Suppressor macrophage (primary cell): ENCODE results near the gene METAP1D.
"Not testable (repeated sequence)": the region's sequence is repeated elsewhere in the genome, so short reads cannot be mapped to it uniquely, and the experiment has no call there.

Experiments used
- DNase-seq, 4 experiments: peaks; one replicate each; pipeline ENCODE4 v3.0.0-alpha.2; 2020 to 2022

METAP1D gene

DNA sequence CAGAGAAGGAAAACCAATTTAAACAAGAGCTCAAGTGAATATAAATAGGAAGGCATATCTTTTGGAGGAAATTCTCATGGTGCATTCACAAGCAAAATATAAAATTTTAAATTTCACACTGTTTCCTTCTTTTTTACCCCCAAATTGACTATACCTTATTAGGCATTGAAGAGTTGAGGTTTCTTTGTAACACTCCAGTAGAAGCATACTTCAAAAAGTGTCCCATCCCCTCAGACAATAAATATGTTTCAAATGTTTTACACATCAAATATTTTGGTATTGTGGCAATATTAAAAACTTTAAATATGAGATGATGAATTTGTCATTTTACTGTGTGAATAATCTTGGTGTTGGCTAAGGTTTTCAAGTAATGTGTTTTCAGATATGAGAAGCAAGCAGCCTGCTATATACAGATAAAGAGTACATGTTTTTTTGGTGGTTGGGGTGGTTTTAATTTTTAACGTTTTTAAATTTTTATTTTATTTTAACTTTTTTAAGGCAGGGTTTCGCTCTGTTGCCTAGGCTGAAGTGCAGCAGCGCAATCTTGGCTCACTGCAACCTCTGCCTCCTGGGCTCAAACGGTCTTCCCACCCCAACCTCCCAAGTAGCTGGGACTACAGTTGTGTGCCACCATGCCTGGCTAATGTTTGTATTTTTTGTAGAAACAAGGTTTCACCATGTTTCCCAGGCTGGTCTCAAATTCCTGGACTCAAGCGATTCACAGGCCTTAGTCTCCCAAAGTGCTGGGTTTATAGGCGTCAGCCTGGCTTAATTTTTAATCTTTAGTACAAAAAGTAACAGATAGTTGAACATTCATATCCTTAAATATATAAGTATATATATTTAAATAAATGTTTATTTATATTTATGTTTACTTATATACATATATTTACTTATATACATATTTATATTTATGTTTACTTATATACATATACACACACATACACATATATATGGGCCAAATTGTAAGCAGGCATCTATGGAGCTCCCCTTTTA is 49.1 kb downstream of the METAP1D start:
- no peak for DNase-seq

DNA sequence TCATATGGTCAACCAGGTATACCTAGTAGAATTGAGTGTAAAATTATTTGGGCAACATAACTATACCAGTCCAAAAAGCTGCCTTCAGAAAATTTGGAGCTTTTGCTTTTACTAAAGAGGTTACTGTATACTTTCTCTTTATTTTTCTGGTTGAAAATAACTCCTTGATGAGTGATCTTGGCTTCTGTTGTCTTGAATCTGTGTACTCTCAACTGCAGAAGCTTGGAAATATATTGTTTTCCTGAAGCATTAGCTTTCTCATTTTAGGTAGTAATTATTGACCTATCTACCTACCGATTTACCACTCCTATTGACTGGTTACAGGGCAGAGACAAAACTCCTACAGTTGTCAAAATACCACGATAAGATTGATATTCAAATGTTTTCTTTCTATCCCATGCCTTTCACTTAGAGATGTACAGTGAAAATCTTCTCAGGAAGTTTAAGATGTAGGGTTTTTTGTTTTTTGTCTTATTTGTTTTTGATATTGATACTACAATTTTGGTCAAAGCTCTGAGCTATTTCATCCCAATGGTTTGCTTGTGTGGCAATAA is 49.9 kb downstream of the METAP1D start:
- DNase-seq: no peak

DNA sequence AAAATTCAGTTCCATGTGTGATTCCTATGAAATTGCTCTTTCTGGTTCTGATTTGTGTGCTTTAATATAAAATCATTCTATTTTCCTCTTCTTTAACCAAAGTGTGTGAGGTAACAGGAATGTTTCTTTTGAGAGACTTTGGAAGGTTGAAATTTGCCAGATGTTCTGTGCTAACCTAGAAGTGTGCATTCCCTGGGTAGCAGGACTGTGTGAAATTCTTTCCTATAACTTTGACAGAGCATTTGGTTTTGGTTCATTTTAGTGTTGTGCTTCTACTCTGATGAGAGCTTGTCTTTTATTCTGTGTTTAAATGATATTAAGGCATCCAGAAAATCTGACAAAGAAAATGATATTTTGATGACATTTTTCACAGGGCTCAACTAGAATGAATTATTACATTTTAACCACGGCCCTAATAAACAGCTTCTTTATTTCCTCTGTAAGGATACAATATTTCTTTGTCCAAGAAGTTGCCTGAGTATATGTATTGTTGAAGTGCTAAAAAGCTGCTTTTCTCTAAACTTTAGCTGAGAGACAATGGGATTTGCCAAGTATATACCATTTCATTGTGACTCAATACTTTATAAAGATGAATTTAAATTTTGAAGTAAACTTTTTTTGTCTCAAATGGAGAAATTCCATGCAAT is 50.8 kb downstream of the METAP1D start:
- no peak for DNase-seq

DNA sequence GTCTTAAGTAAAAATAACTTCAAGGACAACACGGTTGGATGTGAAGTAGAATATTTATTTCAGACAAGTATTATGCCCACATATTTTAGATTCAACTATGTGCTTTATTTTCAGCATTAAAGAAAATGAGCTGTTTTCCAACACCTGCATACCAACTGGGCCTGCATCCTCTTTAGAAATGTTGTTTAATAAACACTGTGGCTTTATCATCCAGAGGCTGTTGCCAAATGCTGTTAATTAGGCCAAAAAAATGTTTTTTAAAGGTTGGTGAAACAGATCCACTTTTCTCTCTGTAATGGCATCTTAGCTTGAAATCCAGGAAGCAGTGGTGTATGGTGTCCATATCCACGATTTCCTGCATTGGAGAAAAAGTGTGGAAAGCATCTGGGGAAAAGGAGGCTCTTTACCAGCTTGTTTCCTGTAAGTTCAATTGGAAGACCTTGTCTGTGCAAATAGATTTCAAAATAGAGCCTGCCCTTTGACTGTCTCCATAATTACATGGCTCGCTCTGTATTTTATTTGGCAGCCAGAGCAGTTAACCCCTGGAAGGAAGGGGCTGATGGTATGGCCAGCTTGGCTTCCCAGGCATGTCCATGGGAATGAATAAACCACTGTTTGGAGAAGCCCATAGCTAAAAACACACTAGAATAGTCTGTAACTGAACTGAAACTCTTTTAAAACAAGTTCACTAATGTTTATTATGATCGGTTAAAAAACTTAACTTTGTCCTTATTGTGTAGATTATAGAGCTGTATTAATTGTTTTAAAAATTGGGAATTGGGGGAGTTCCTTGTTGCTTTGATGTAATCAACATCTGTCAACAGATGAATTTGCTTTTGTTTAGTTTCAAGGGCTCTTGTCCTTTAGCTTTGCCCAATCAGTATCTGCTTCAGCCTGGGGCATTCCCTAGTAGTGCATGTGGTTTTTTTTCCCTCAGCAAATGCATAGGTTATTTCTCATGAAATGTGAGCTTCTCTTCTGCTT is 52.5 kb downstream of the METAP1D start:
- DNase-seq: no peak

DNA sequence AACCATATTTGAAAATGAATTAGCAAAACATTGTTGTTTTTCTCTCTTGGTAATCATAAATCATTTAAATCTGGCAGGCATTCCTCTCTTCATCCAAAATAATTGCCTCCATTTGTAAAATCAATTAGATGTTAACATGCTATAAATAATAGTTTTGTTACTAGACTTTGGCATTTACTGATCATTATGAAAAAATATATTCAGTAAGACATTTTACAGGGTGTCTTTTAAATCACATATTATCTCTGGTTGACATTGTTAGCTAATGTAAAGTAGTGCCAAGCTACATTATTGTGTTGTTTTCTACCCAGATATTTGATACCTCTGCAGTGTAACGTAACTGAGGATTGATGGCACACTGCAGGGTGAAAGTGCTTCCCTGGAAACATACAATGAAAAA is 53.7 kb downstream of the METAP1D start:
- DNase-seq: no peak

DNA sequence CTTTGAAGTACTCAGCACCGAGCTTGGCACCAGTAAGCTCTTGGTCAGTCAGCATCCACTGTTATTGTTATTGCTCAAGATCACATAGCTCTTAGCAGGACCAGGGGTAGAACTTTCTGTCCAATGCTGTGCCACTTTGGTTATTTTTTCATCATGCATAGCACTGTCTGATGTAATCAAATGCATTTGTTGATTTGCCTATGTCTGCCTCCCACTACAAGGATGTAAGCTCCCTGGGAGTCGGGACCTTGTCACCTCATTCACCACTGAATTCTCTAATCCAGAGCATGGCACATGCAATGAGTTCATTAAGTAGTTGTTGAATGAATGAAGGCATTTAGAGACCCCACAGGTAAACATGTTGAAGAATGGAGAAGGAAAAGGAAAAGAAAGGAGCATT is 56.5 kb downstream of the METAP1D start:
- DNase-seq: no peak

DNA sequence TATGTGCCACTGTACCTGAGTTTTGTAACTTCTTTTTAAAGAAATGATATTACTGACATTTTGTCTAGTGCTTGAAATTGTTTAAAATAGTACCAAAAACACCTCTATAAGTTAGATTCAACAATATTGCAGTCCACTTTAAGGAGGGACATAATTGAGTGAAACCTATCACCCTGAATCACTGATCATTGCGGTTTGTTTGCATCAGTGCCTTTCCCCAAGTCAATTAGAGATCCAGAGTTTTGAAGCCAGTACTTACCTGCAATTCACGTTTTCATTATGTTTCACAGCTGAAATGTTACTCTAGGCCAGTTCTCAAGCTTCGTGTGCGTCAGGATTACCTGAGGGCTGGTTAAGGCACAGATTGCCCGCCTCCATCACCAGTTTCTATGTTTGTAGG is 58.9 kb downstream of the METAP1D start:
- DNase-seq: no peak

DNA sequence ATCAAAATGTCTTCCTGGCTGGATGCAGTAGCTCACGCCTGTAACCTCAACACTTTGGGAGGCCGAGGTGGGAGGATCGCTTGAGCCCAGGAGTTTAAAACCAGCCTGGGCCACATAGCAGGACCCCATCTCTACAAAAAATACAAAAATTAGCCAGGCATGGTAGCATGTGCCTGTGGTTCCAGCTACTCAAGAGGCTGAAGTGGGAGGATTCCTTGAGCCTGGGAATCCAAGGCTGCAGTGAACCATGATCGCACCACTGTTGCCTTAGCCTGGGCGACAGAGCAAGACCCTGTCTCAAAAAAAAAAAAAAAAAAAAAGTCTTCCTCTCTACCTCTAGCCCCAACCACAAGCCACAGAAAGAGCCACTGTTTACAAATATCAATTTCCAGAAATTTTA is 60.4 kb downstream of the METAP1D start:
- DNase-seq: not testable (repeated sequence)

DNA sequence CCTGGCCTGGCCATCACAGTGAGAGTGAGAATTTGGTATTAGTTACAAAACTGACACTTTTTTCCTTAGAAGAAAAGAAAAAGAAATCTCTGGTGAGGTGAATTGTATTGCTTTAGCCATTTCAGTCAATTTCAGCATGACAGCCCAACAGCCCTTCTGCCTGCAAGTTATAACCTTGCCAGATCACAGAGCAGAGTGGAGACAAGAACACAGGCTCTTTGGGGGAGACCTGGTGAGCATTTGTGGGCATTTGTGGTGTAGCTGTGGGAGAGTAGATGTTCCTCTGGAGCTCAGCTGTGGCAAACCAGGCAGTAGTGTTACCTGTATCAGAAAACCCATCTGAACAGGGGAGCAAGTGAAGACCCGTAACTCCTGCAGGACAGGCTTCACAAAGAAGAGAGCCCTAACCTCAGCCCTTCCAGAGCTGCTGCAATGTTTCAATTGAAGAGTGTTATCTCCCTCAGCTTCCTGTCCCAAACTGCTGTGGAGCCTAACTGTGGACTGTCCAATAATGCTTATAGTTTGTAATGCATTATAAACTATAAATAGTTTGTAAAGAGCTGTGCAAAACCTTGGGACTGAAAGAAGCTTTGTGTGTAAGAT is 62.8 kb downstream of the METAP1D start:
- no peak for DNase-seq

DNA sequence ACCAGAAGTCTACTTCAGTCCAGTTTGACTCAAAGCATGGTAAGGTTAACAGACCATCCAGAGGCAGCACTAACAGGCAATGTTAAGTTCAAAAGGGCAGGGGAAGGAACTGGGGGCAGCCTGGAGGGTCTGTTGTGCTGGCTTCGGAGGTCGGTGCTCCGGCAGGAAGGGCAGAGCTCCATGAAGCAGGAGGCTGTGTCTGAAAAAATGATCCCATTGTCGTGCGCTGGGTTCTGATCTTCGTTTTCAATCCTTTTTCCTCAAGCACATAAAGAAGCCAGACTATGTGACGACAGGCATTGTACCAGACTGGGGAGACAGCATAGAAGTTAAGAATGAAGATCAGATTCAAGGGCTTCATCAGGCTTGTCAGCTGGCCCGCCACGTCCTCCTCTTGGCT is 63.7 kb downstream of the METAP1D start:
- no peak for DNase-seq

DNA sequence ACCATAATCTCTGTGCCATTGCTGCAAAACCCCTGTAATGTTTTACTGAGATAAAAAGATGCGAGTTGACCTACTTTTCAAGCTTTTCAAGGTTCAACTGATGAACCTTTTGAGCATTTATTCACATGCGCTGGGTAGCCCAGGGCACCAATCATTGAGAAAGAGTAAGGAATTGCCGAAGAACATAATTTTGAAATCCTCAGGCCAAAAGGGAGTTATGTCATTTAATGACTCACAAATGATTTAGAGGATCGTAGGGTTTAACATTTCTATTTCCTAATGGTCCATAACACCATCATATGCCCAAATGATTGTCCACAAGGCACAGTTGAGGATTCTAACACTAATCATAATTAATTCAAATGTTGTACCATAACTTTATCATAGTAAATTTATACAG is 65.4 kb downstream of the METAP1D start:
- DNase-seq: peak in 2 of 4 experiments; percentile 38 to 43

DNA sequence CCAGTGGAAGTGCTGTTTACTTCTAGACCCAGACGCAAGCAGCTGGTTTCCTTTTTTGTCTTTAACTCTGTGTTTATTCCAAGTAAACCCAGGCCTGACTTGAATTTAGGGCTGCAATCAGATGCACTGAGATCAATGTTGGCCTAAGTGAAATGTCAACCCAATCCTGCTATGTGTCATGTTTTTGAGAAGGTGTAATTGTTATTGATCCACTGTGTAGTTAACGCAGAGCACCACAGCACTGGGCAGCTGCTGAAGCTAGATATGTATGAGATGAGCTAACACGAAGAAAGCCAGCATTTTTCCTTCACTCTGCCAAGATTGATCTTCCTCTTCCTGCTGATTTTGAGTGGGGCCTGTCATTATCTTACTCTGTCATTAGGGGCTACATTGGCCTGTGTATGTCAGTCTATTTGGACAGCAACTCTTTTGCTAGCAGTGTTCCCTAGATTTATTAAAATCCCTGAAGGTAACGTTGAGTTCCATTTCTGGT is 66.7 kb downstream of the METAP1D start:
- no peak for DNase-seq

DNA sequence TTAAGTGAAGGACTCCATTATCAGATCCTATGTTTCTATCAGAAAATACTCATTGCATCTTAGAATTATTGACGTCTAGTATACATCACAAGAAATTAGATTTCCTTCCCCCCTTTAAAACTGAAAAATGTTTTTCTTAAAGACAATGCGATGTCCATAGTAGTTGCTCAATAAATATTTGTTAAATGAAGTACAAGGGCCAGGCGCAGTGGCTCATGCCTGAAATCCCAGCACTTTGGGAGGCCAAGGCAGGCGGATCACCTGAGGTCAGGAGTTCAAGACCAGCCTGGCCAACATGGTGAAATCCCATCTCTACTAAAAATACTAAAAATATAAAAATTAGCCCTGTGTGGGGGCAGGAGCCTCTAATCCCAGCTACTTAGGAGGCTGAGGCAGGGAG is 68.2 kb downstream of the METAP1D start:
- DNase-seq: not testable (repeated sequence)

DNA sequence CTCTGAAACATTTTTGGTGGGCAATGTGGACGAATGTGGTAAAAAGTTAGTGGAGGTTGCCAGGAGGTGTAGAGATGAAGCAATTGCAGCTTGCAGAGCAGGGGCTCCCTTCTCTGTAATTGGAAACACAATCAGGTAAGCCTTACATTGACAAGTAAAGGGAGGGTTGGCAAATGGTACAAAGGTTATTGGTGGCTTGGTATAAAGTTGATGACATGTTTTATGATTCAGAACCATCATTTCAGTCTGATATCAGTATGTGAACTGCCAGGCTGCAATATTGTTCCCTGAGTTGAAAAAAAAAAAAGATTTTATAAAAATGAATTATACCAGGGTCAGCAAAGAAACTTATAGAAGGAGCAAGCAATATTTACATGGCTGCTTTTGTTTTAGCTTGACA is 71.2 kb downstream of the METAP1D start:
- no peak for DNase-seq

DNA sequence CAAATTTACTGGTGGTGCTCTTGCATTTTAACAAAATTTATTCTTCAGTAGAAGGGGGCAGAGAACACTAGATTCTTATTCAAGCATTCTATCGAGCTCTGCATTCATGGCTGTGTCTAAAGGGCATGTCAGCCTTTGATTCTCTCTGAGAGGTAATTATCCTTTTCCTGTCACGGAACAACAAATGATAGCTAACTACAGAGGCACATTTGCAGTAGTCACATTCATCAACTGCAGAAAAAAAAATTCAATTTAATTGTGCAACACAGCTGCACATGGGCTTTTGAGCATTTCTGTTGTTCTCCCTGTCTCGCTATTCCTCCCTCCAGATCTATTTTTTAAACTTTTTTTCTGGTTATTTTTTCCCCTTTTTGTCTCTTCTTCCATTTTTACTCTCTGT is 72.5 kb downstream of the METAP1D start:
- DNase-seq: no peak

DNA sequence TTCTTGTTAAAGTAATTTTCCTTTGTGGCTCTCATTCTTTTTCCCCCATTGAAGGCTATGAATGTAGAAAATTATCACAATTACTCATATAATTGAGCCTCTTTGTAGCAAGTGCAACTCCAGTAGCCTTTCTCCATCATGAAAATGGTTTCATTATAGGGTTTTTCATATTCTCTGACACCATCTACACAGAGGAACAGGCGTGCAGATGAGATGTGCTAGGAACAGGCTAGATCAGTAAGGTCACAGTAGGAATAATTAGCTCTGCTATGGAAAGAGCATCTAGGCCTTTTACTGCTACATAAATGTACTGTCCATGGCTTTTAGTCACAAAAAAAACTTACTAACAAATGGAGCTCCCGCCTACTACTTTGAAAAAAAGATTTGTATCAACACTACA is 73.0 kb downstream of the METAP1D start:
- no peak for DNase-seq

DNA sequence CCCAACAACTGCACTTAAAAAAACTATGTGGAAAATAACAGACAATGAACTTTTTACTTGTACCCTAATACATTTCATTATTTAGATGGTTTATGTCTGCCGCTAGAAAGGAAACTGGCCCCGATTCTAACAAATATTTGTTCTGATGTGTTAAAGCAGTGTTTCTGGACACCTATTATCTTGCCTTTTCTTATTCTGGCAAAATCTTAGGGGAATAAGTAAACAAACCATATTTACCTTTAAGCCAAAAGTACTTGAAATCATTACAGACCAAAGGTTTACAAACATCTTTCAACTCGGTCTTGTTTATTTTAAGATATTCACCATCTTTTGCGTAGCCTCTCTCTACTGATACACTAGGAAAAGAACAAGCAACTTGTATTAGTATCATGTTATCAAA is 73.8 kb downstream of the METAP1D start:
- no peak for DNase-seq

DNA sequence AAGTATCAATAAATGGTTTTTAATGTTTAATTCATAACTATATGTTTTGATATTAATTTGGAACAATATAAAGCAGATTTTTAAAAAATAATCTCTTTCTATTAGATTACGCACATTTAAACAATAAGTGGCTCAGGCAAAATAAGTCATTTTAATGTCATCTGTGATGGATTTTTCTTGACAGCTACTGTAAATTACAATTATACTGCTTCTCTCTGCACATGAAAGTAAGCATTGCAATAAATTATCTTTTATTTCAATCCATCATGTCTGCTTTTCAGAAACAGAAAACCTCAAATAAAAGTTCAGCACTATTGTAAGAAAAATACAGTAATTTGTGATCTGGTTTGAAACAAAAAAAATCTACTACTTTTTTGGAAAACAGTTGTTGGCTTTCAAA is 74.5 kb downstream of the METAP1D start:
- no peak for DNase-seq

DNA sequence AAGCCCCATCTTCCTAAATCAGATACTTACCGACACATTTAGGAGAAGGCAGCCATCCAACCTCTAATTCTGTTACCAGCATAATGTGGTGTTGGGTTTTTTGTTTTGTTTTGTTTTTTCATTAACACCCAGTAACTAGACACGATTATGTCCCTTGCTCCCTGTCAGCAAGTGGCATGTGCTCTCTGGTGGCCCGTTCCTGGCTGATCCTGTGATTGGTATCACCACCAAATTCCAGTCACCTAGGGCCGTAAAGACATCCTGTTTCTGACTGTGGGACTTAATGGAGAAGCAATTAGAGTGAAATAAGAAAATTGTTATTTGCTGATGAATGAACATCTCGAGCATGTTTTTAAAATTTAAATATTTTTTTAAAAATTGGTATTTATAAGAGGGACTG is 79.7 kb downstream of the METAP1D start:
- no peak for DNase-seq

DNA sequence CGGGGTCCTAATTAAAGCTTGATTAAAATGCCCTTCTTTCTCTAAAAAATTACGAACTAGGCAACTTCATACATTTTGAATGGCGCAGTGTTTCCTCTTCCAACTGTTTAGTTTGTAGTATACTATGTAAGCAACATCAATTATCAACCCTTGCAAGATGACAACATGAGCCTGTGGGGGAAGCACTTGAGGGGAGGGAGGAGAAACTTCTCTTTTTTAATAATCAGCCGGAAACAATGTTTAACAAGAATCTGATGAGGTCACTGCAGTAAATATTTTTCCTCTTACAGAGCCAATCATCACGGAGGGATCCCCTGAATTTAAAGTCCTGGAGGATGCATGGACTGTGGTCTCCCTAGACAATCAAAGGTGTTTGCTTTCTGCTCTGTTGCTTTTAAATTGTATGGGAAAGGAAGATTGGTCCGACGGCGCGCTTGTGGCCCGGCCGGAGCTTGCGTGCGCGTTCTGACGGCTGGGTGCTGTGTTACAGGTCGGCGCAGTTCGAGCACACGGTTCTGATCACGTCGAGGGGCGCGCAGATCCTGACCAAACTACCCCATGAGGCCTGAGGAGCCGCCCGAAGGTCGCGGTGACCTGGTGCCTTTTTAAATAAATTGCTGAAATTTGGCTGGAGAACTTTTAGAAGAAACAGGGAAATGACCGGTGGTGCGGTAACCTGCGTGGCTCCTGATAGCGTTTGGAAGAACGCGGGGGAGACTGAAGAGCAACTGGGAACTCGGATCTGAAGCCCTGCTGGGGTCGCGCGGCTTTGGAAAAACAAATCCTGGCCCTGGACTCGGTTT is 80.3 kb downstream of the METAP1D start:
- DNase-seq: peak in 3 of 4 experiments; percentile 64 to 80 (median 80)

DNA sequence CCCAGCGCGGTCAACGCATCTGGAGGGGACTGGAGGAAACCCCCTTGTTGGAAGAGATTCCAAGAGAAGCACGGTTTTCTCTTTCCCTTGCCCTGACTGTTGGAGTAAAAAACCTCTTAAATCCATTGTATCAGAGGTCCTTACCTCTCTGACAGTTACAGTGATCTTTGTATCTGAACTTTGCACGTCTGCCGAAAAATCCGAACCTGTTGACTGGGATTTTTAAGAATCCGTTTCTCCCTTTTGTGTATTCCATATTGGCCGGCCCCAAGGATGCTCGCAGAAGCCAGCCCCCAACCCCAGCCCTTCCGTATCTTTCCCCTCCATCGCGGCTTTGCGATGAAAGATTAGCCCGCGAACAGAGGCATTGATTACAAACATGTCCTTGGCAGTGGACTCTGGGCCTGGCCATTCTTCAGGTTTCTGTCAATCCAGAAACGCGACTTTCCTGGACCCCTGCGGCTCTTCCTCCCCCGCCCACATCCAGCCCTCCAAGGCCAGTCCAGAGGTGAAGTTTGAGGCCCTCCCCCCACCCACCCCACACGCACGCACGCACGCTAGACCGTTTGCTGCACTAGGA is 81.0 kb downstream of the METAP1D start:
- no peak for DNase-seq
